Skin epidermis (tissue), 12 donors: ENCODE measurements around the gene TMEM258.

Experiments
- H3K27ac ChIP-seq, 21 experiments: fragments of 200-600 bp; sonication (generic) in 11 of 21; one replicate each; pipeline ENCODE4 v1.5.0; 2020; ENCODE audit warnings: mild to moderate bottlenecking in 3 of 21, inconsistent platforms in 2 of 21, moderate library complexity in 2 of 21
- H3K4me3 ChIP-seq, 7 experiments: fragments of 200-600 bp; sonication (generic) in 2 of 7; one replicate each; pipeline ENCODE4 v1.5.0; 2020; ENCODE audit warnings: inconsistent platforms in 2 of 7, mild to moderate bottlenecking in 2 of 7, moderate library complexity in 1 of 7

Gene TMEM258

GRCh38 chr11:61765550-61766253 lies 26.7 kb downstream of the TMEM258 start:
- no peak overlapping the region for H3K27ac ChIP-seq
- H3K4me3 ChIP-seq = no peak overlapping the region

DNA sequence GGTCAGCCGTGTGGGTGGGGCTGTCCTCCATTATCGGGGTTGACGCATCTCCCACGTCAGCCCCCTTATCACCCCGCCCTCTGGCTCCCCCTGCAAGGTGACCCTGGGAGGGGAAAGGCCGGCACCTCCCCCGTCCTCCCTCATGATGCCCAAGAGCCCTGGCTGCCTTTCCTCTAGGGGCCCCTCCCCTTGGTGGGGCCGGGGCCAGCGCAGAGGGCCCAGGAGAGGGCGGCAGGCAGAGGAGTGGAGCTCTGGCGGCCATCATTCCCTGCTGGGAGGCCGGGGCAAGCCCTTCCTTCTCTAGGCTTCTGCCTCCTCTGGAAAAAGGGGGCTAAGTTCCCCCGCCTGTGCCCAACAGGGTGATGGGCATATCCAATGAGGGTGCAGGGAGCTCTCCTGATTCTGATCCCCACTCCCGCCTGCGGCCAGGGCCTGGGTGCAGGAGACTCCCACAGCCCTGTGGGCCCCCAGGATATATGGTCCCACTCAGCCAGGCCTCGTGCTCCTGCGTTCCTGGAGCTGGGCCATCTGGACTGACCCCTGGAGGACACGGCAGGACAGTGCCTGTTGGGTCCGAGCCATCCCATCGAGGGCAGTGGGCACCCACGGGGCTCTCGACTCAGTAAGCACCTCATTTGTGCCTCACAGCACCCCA lies 27.7 kb downstream of the TMEM258 start:
- H3K4me3 ChIP-seq = no peak overlapping the region
- no peak overlapping the region for H3K27ac ChIP-seq

- no peak overlapping the region for H3K27ac ChIP-seq
These were observed 28.3 kb downstream of the TMEM258 start for GRCh38 chr11:61763930-61764605.

DNA sequence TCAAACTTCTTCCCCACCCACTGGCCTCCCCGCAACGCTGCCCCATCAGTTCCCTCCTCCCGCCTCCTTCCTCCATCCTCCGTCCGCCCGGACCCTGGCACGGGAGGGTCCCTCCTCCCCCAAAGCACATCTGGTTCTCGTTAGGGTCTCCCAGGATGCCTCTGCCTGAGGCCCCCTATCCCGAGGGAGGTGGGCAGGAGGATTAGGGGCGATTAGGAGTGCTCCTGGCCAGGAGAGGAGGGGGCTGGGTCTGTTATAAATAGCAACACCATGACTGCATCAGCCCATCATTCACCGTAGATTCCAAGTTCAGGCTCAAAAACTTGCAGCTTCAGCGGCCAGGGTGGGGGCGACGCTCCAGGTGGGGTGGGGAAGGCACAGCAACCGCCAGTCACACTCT lies 29.6 kb downstream of the TMEM258 start:
- Histone ChIP-seq H3K27ac (no peak overlapping the region), H3K4me3 (no peak overlapping the region)

More at GRCh38 chr11:61763930-61764605, 28.3 kb downstream of the TMEM258 start:
- H3K4me3 ChIP-seq = no peak overlapping the region

DNA sequence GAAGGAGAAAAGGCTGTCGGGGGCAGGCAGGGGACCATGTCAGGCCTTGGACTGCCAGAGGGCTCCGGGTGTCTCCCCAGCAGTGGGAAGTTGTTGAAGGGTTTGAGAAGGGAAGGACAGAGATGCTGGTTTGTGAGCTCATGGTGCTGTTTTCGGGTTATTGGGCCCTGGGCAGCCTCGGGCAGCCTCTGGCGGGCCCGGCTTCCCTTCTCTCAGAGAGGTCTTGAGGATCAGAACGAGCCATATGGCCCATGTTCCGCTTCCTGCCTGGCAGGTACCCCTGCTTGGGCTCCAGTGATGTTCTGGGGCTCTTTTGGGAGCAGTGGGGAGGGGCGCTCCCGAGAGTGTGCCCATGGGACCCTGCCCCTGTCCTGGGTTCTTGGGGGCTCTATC lies 30.2 kb downstream of the TMEM258 start:
- H3K27ac ChIP-seq = no peak overlapping the region
- no peak overlapping the region for H3K4me3 ChIP-seq

- Histone ChIP-seq H3K27ac (no peak overlapping the region), H3K4me3 (no peak overlapping the region)
These were observed 30.8 kb downstream of the TMEM258 start for GRCh38 chr11:61761440-61762222.

GRCh38 chr11:61760946-61761345 lies 31.5 kb downstream of the TMEM258 start:
- no peak overlapping the region for H3K4me3 ChIP-seq
- no peak overlapping the region for H3K27ac ChIP-seq

DNA sequence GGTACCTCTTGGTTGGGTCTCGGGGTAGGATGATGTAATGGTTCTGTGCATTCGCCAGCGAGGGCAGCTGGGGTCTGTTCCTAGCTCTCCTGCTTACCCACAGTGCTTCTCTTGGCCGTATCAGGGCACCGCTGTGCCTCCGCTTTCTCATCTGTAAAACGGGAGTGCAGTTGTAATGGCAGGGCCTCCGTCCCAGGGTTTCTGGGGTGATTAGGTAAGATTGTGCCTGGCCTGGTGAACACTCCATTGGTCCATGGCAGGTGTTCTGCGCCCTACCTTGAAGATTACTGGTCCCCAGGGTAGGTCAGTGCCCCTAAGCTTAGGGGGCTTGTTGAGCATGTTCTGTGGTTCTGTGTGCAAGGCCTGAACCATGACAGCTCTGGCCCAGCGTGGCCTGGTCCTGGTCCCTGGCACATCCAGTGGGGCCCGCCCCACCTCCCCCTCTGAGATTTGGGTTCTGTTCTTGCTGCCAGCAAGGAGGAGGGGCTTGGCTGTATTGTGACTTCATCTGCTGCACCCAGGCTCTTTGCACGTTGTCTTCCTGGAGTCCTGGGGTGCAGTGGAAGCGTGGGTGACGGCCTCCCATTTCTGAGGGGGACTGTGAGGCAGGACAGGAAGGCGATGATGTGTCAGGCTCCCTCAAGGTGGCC lies 35.1 kb downstream of the TMEM258 start:
- H3K27ac ChIP-seq = no peak overlapping the region
- no peak overlapping the region for H3K4me3 ChIP-seq

DNA sequence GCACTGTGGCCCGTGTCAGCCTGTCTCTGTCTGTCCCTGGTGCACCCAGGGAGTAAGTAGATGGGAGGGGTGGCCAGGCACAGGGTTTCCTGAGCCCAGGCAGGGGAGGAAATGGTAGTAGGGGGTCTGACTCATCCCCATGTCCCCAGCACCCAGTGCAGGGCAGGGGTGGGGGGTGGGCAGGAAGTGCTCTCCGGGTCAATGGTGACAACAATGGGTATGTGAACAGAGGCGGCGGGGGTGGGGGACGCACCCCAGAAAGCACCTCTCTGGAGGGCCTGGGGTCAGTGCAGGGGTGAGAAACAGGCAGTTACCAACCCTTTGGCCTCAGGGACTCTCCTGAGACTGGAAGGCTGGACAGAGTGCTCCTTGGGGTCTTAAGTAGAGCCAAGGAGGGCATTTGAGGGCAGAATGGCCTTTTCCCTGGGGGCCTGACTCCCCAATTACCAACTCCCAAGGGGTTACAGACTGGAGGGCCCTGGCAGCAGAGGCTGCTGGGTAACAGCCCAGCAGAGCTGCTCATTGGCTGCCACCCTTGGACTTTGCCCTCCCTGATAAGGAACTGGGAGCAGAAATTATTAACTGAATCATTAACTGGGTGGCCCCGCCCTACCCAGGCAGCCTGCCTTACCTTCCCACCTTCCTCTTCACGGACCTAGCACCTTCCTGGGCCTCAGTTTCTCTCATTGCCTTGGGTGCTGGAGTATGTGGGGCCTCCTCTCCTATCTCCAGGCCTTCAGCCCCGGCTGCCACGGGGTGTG lies 35.8 kb downstream of the TMEM258 start:
- Histone ChIP-seq H3K27ac (no peak overlapping the region), H3K4me3 (no peak overlapping the region)

GRCh38 chr11:61756147-61756451 lies 36.3 kb downstream of the TMEM258 start:
- H3K27ac ChIP-seq = no peak overlapping the region
- no peak overlapping the region for H3K4me3 ChIP-seq

- Histone ChIP-seq H3K27ac (no peak overlapping the region), H3K4me3 (no peak overlapping the region)
These were observed 37.6 kb downstream of the TMEM258 start for GRCh38 chr11:61754534-61755482.

GRCh38 chr11:61753672-61754071 lies 38.7 kb downstream of the TMEM258 start:
- H3K27ac ChIP-seq = no peak overlapping the region

GRCh38 chr11:61752925-61753521 lies 39.4 kb downstream of the TMEM258 start:
- Histone ChIP-seq H3K4me3 (peak overlapping the region in 3 of 7 experiments; percentile 8 to 37 (median 13)), H3K27ac (no peak overlapping the region)

More at GRCh38 chr11:61753672-61754071, 38.7 kb downstream of the TMEM258 start:
- H3K4me3 ChIP-seq = no peak overlapping the region

DNA sequence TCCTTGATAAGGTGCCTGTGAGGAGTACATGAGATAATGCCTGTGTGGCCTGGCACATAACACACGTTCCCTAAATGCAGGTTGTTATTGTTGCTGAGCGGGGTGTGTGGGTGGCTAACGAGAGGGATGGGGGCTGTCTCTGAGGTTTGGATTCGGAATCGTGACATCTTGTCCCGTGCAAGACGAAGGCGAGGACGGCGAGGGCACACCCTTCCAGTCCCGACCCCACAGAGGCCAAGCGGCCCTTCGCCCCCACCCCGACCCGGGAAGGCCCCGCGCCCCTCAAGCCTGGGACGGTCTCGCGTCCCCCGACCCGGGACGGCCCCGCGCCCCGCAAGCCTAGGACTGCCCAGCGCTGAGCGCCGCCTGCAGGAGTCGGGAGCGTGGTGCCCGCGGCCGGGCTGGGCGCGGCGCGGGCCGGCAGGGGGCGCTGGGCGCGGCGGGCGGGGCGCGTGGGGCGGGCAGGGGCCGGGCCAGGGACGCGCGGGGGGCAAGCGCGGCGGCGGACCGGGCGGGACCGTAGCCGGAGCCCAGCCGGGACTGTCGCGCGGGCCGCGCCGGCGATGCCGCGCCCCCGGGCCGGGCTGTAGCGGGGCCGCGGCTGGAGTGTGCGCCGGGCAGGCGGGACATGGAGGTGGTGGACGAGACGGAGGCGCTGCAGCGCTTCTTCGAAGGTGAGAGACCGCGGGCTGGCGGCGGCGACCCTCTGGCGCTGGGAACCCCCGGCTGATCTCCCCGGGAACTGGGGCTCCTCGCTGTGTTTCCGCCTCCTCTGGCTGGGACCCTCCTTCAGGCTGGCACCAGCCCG lies 40.1 kb downstream of the TMEM258 start, which contains the start of gene MYRF:
Gene MYRF (plus strand): TSS at position 520 of the 808 bp plus-strand sequence. CDS start 109 bp downstream, at position 629.
- H3K4me3 ChIP-seq = peak within 1 kb of the TSS in 3 of 7 experiments; percentile 8 to 37 (median 13)
- no peak within 1 kb of the TSS for H3K27ac ChIP-seq

DNA sequence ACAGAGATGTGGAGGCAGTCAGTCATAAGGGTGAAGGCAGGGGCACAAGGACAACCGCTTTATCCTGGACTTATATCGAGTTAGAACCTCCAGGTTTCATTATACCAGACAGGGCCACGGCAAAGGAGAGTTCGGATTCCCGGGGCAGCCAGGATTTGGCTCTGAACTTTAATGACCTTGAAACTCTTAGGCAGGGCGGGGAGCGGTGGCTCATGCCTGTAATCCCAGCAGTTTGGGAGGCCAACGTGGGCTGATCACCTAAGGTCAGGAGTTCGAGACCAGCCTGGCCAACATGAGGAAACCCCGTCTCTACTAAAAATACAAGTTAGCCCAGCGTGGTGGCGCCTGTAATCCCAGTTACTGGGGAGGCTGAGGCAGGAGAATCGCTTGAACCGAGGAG lies 41.0 kb downstream of the TMEM258 start:
- H3K27ac ChIP-seq = no peak overlapping the region
- H3K4me3 ChIP-seq = no peak overlapping the region

- H3K4me3 ChIP-seq = no peak overlapping the region
- H3K27ac ChIP-seq = no peak overlapping the region
These were observed 41.6 kb downstream of the TMEM258 start for GRCh38 chr11:61750631-61751273.
